ENCODE measurements around the gene GABPB2. TPM values are rescaled to one million over a fixed set of nuclear protein-coding genes. Genes with fewer than 3 reads are reported as not detected.

Gene GABPB2
- polyA plus RNA-seq, 3 donors from 2014 or later, result 5.1 to 14.2 (median 5.7) TPM

DNA sequence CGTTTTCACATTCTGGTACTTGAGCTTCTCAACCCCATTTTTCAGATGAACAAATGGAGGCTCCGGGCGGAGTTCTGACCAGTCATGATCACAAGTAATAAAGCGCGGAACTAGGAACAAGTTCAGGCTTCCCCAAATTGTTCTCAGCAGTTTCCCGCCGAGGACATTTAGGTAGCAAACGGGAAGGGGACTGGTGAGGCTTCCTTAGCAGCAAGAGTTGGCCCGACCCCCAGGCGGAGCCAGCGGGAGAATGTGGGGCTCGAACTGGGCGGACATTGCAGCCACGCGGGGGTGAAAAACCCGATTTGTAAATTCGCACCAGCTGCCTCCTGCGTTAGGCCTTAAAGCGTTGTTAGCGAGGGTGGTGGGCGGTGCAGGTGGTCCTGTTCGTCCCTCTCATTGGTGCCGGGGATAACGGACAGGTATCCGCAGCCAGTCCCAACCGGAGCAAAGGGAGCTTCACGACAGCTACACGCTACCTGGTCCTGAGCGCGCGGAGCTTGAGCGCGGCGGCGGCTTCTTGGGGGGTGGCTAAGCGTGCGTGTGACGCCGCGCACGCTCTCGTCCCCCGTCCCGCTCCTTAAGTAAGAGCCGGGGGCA is 60.5 kb downstream of the GABPB2 start:
- H3K4me1 Mint-ChIP-seq, result peaks cover 12 to 13% of the 10 kb centered on the region in 2 donors
- H3K36me3 Mint-ChIP-seq, result peaks cover 0 to 3% (median 0%) of the 10 kb centered on the region in 3 donors
- no peaks in the 10 kb centered on the region for H3K9me3 Mint-ChIP-seq
- H3K27me3 Mint-ChIP-seq (ENCODE audit: low read depth in 3 of 3), result peaks cover 3 to 4% (median 4%) of the 10 kb centered on the region in 3 donors
- H3K4me3 Mint-ChIP-seq, result peak overlapping the region; percentile 79 to 85 (median 83)
- DNase-seq, result peak; percentile 70 to 74 (median 73)
- peak overlapping the region in 4 of 6 donors; percentile 45 to 74 (median 66) for H3K27ac Mint-ChIP-seq

DNA sequence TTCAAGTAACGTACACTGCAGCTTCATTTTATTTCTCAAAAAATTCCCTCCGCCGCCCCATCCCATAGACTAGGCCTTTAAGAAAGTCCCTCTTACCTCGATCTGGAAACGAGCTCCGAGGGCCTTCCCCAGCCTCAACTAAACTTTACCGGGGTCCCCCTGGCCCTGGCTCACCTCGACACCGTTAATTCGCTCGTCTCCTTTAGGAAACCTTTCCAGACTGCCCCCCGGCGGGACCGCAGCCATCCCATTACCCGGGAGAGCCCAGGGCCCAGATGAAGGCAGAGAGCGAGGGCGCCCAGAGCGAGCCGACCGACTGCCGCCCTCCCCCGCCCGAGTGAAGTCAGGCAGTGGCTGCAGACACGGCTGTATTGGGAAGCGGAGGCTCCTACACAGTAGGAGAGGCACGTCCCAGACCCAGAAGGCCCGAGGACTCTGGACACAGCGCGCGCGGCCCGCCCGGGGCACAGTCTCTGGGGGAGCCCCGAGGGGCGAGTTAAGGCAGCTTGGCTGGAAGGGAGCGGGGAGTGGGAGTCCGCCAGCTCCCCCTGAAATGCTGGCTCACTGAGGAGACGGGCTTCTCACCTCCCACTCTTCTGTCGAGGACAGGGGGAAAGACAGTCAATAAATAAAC is 61.3 kb downstream of the GABPB2 start:
- H3K4me1 Mint-ChIP-seq, result peaks cover 12 to 13% of the 10 kb centered on the region in 2 donors
- peaks cover 3 to 5% (median 4%) of the 10 kb centered on the region in 3 donors for H3K27me3 Mint-ChIP-seq (ENCODE audit: low read depth in 3 of 3)
- H3K36me3 Mint-ChIP-seq, result peaks cover 0 to 3% (median 0%) of the 10 kb centered on the region in 3 donors
- no peaks in the 10 kb centered on the region for H3K9me3 Mint-ChIP-seq
- H3K4me3 Mint-ChIP-seq, result peak overlapping the region; percentile 79 to 85 (median 83)
- no peak for DNase-seq
- H3K27ac Mint-ChIP-seq, result peak overlapping the region in 2 of 6 donors; percentile 30 to 74

DNA sequence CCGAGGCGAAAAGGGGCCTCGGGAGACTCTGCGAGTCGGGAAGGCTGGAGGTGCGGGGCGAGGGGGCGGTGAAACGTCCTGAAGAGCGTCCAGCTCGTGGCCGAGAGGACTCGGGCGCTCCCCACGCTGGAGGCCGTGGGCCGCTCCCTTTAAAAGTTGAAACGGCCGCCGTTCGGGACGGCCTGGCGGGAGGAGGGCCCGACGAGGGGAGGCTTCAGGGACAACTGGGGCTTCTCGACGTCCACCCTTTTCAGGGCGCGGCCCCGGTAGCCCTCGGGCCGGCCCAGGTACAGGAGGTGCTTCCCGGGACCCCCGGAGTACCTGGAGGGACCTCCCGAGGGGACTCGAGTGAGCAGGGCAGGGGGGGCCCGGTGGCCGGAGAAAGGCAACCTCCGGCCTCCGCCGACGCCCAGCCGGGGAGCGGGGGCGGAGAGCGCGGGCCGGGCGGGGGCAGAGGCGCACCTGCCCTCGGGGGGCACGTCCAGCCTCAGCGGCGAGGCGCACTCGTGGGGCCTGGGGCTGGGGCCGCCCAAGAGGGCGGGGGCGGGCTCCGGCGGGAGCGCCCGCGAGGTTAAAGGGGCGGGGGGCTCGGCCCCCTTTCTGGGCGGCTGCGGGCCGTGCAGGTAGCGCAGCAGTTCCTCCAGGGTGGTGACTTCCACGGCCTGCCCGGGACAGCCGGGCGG is 61.9 kb downstream of the GABPB2 start:
- peaks cover 3 to 5% (median 4%) of the 10 kb centered on the region in 3 donors for H3K27me3 Mint-ChIP-seq (ENCODE audit: low read depth in 3 of 3)
- DNase-seq, result no peak
- peaks cover 0 to 3% (median 0%) of the 10 kb centered on the region in 3 donors for H3K36me3 Mint-ChIP-seq
- peaks cover 12 to 13% of the 10 kb centered on the region in 2 donors for H3K4me1 Mint-ChIP-seq
- H3K9me3 Mint-ChIP-seq, result no peaks in the 10 kb centered on the region
- no peak overlapping the region for H3K27ac Mint-ChIP-seq
- H3K4me3 Mint-ChIP-seq, result no peak overlapping the region

- no peak for DNase-seq
- H3K4me3 Mint-ChIP-seq, result peak overlapping the region in 1 of 5 donors; percentile 75
- peaks cover 12 to 13% of the 10 kb centered on the region in 2 donors for H3K4me1 Mint-ChIP-seq
- H3K9me3 Mint-ChIP-seq, result no peaks in the 10 kb centered on the region
- H3K27ac Mint-ChIP-seq, result no peak overlapping the region
- peaks cover 0 to 3% (median 0%) of the 10 kb centered on the region in 3 donors for H3K36me3 Mint-ChIP-seq
- peaks cover 3 to 4% (median 3%) of the 10 kb centered on the region in 3 donors for H3K27me3 Mint-ChIP-seq (ENCODE audit: low read depth in 3 of 3)
Measured at GRCh38 chr1:151133018-151133806, 62.7 kb downstream of the GABPB2 start.

DNA sequence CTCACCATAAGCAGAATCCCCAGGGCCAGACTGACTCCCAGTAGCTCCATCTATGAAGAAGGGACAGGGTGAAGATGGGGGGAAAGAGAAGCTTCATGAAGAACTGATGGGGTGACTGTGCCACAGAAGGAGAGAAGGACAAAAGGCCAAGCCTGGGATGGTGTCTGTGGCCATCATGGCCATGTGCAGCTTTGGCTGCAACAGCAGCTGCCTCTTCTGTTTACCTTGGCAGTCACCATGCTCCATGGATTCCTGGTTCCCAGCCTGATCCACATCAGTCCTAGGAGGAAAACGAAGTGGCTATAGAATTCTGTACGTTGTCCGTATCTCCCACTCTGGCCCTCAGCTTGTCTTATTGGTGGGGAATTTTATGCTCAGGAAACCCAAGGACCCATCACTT is 63.8 kb downstream of the GABPB2 start:
- no peaks in the 10 kb centered on the region for H3K9me3 Mint-ChIP-seq
- H3K36me3 Mint-ChIP-seq, result no peaks in the 10 kb centered on the region
- DNase-seq, result no peak
- H3K27me3 Mint-ChIP-seq (ENCODE audit: low read depth in 3 of 3), result peaks cover 3 to 4% (median 3%) of the 10 kb centered on the region in 3 donors
- no peak overlapping the region for H3K27ac Mint-ChIP-seq
- peaks cover 12 to 13% of the 10 kb centered on the region in 2 donors for H3K4me1 Mint-ChIP-seq
- H3K4me3 Mint-ChIP-seq, result no peak overlapping the region

DNA sequence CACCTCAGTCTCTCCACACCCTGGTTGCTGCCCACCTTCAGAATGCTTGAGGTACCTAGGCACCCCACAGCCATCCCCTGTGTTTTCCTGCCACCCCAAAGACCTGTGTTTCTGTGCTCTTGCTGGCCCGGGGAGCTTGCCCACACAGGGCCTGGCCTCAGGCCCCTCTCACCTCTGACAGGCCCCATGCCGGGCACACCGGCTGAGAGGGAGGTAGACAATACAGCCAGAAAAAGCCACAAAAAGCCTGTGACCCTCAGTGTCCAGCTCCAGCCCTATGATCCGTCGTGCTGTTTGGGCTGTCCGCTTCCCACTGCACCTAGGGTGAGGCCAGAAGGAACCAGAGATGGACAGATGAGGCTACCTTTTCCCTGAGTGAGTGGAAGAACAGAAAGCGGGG is 64.4 kb downstream of the GABPB2 start:
- Mint-ChIP-seq H3K4me3 (no peak overlapping the region), H3K4me1 (peaks cover 12 to 13% of the 10 kb centered on the region in 2 donors), H3K27me3 (ENCODE audit: low read depth in 3 of 3) (peaks cover 3 to 4% (median 3%) of the 10 kb centered on the region in 3 donors), H3K9me3 (no peaks in the 10 kb centered on the region), H3K36me3 (no peaks in the 10 kb centered on the region), H3K27ac (no peak overlapping the region)
- no peak for DNase-seq

- H3K36me3 Mint-ChIP-seq, result no peaks in the 10 kb centered on the region
- peaks cover 10% of the 10 kb centered on the region in 2 donors for H3K4me1 Mint-ChIP-seq
- DNase-seq, result no peak
- no peaks in the 10 kb centered on the region for H3K9me3 Mint-ChIP-seq
- no peak overlapping the region for H3K4me3 Mint-ChIP-seq
- H3K27me3 Mint-ChIP-seq (ENCODE audit: low read depth in 3 of 3), result peaks cover 3% of the 10 kb centered on the region in 3 donors
- no peak overlapping the region for H3K27ac Mint-ChIP-seq
Measured at GRCh38 chr1:151135433-151136385, 65.1 kb downstream of the GABPB2 start.

- Mint-ChIP-seq H3K36me3 (no peaks in the 10 kb centered on the region), H3K27me3 (ENCODE audit: low read depth in 3 of 3) (peaks cover 1 to 3% (median 2%) of the 10 kb centered on the region in 3 donors)
Measured at GRCh38 chr1:151137789-151138188, 67.2 kb downstream of the GABPB2 start.

DNA sequence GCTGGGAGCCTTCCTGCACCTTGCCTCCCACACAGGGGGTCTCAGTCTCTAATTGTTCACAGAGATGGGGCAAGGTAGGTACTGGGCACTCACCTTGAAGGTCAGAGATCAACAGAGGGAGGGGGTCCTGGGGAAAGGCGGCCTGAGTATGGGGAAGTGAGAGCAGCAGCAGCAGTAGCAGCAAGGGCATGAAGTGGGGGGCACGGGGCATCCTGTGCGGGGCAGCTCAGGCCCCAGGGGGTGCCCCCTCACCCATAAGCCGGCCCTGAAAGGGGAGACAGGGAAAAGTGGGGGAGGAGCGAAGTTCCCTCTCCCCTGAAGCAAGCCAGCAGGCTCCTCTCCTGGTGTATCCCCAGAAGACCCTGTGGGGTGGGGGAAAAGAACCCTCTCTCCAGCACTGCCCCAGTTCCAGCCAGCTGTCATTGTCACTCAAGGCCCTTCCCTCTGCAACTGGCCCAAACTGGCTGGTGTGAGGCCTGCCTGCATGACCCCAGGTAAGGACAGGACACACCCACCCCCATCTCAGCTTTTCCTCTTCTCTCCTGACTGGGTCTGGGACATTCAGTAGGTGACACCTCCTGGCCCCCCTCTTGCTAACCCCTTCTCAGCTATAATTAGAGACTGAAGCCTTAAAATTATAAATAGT is 72.0 kb downstream of the GABPB2 start:
- H3K9me3 Mint-ChIP-seq, result no peaks in the 10 kb centered on the region
- H3K27ac Mint-ChIP-seq, result no peak overlapping the region
- peaks cover 0 to 3% (median 0%) of the 10 kb centered on the region in 3 donors for H3K36me3 Mint-ChIP-seq

More at GRCh38 chr1:151137789-151138188, 67.2 kb downstream of the GABPB2 start:
- H3K27ac Mint-ChIP-seq, result no peak overlapping the region
- no peak overlapping the region for H3K4me3 Mint-ChIP-seq
- H3K4me1 Mint-ChIP-seq, result no peaks in the 10 kb centered on the region
- no peaks in the 10 kb centered on the region for H3K9me3 Mint-ChIP-seq
- no peak for DNase-seq

DNA sequence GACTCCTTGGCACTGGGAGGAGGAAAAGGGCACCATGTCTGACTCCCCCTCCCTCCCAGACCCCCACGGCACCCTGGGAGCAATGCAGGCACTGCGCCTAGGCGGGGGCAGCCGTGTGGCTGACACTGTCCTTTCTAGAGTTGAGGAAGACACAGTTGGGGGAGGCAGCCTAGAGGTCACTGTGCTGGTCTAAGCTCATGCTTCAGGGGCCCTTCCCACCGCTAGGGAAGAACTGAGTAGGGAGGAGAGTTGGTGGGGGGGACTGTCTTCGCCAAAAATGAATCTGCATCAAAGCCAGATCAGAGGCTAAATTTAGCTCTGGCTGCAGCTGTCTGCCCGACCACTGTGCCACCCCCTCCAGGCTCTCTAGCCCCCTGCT is 72.5 kb downstream of the GABPB2 start:
- no peak overlapping the region for H3K27ac Mint-ChIP-seq
- H3K9me3 Mint-ChIP-seq, result no peaks in the 10 kb centered on the region
- peaks cover 0 to 3% (median 0%) of the 10 kb centered on the region in 3 donors for H3K36me3 Mint-ChIP-seq
- peaks cover 0 to 5% (median 1%) of the 10 kb centered on the region in 3 donors for H3K27me3 Mint-ChIP-seq (ENCODE audit: low read depth in 3 of 3)
- DNase-seq, result no peak
- no peak overlapping the region for H3K4me3 Mint-ChIP-seq
- peaks cover 13 to 18% of the 10 kb centered on the region in 2 donors for H3K4me1 Mint-ChIP-seq

More for the DNA sequence above, 72.0 kb downstream of the GABPB2 start:
- Mint-ChIP-seq H3K27me3 (ENCODE audit: low read depth in 3 of 3) (peaks cover 0 to 5% (median 1%) of the 10 kb centered on the region in 3 donors), H3K4me3 (no peak overlapping the region), H3K4me1 (peaks cover 13 to 17% of the 10 kb centered on the region in 2 donors)
- DNase-seq, result no peak

- H3K4me3 Mint-ChIP-seq, result no peak overlapping the region
- H3K4me1 Mint-ChIP-seq, result peaks cover 13 to 18% of the 10 kb centered on the region in 2 donors
- H3K9me3 Mint-ChIP-seq, result no peaks in the 10 kb centered on the region
- peaks cover 0 to 5% (median 1%) of the 10 kb centered on the region in 3 donors for H3K27me3 Mint-ChIP-seq (ENCODE audit: low read depth in 3 of 3)
- no peak for DNase-seq
- no peak overlapping the region for H3K27ac Mint-ChIP-seq
- H3K36me3 Mint-ChIP-seq, result peaks cover 0 to 3% (median 0%) of the 10 kb centered on the region in 3 donors
Measured at GRCh38 chr1:151143986-151144385, 73.4 kb downstream of the GABPB2 start.
